ENCODE measurements around the gene AATK.

GRCh38 chr17:81183316-81183715, 17.3 kb upstream of the AATK start:
- TF ChIP-seq POLR2A (IDR thresholded peaks at IDR 0.05) = no peak
- TF ChIP-seq POLR2AphosphoS5 (IDR thresholded peaks at IDR 0.05) = no peak
- no peak for TF ChIP-seq CTCF (IDR thresholded peaks at IDR 0.05)

All from upper lobe of left lung (tissue), 4 donors.